Inflammatory macrophage (primary cell): ENCODE results near the gene BBIP1.
A peak's percentile ranks its signal among the peaks of the same experiment; 100 is the strongest.
"Not testable (repeated sequence)": the region's sequence is repeated elsewhere in the genome, so short reads cannot be mapped to it uniquely, and the experiment has no call there.

Experiments used
- DNase-seq, 2 donors: peaks; one replicate each; pipeline ENCODE4 v3.0.0-alpha.2; 2020 to 2022

The BBIP1 gene

GRCh38 chr10:110919971-110920881 is 1.2 kb upstream of the BBIP1 start:
- peak; percentile 54 to 71 for DNase-seq

- DNase-seq: peak in 1 of 2 donors; percentile 70
Measured at GRCh38 chr10:110919349-110919931, 460 bp upstream of the BBIP1 start, which contains the start of gene SHOC2. Gene SHOC2 (plus strand): TSS chr10:110919604. CDS start chr10:110964359, 44,755 bp downstream.

- peak; percentile 94 to 98 for DNase-seq
Measured at GRCh38 chr10:110918269-110918642, 724 bp downstream of the BBIP1 start.

- no peak for DNase-seq
Measured at GRCh38 chr10:110916554-110917346, 2.2 kb downstream of the BBIP1 start.

- not testable (repeated sequence) for DNase-seq
Measured at GRCh38 chr10:110915600-110915999, 3.4 kb downstream of the BBIP1 start.

GRCh38 chr10:110915035-110915434 is 3.9 kb downstream of the BBIP1 start:
- DNase-seq: no peak

- DNase-seq: no peak
Measured at GRCh38 chr10:110914431-110914830, 4.5 kb downstream of the BBIP1 start.

- no peak for DNase-seq
Measured at GRCh38 chr10:110912374-110912773, 6.6 kb downstream of the BBIP1 start.

GRCh38 chr10:110910138-110910537 is 8.8 kb downstream of the BBIP1 start:
- no peak for DNase-seq

- DNase-seq: no peak
Measured at GRCh38 chr10:110903280-110904278, 15.4 kb downstream of the BBIP1 start.

GRCh38 chr10:110901954-110902819 is 16.8 kb downstream of the BBIP1 start:
- DNase-seq: no peak

GRCh38 chr10:110900983-110901382 is 18.0 kb downstream of the BBIP1 start:
- DNase-seq: no peak

GRCh38 chr10:110898391-110898790 is 20.6 kb downstream of the BBIP1 start:
- no peak for DNase-seq

- DNase-seq: no peak
Measured at GRCh38 chr10:110897184-110897583, 21.8 kb downstream of the BBIP1 start.

GRCh38 chr10:110893559-110894179 is 25.3 kb downstream of the BBIP1 start:
- DNase-seq: peak; percentile 34 to 77

- no peak for DNase-seq
Measured at GRCh38 chr10:110892602-110893288, 26.2 kb downstream of the BBIP1 start.

GRCh38 chr10:110887560-110887959 is 31.4 kb downstream of the BBIP1 start:
- DNase-seq: no peak

- no peak for DNase-seq
Measured at GRCh38 chr10:110885932-110886674, 32.9 kb downstream of the BBIP1 start.

GRCh38 chr10:110883924-110884323 is 35.1 kb downstream of the BBIP1 start:
- DNase-seq: no peak
